GM10248 (cell line): ENCODE data around the gene EDEM2.
"Not testable (repeated sequence)": the region's sequence is repeated elsewhere in the genome, so short reads cannot be mapped to it uniquely, and the experiment has no call there.

ENCODE experiments used
- CTCF ChIA-PET: fragments of 300-600 bp; sonication (Branson Sonifier 250); formaldehyde crosslinking; extraction: SDS; loops from one replicate; lab custom pipeline; 2021; ENCODE audit warnings: antibody characterized with exemption; lab: Yijun Ruan, JAX
- POLR2A ChIA-PET: fragments of 350-650 bp; sonication (Branson Sonifier 250); formaldehyde crosslinking; extraction: SDS; loops from one replicate; lab custom pipeline; 2020; ENCODE audit warnings: antibody characterized with exemption; lab: Yijun Ruan, JAX
- DNase-seq: peaks from one replicate; pipeline ENCODE4 v3.0.0; 2012; ENCODE audit errors: extremely low spot score
- CTCF ChIP-seq: IDR thresholded peaks from 2 replicates; pipeline ENCODE4 v1.5.1; 2012; ENCODE audit warnings: mild to moderate bottlenecking, low read depth; ENCODE audit errors: extremely low read depth, missing control alignments, control extremely low read depth

Gene EDEM2

GRCh38 chr20:35174458-35175216 lies 27.5 kb upstream of the EDEM2 start:
- CTCF ChIA-PET: no interaction called here
- TF ChIP-seq CTCF: no peak
- POLR2A ChIA-PET: no interaction called here
- peak; percentile 10 for DNase-seq

- CTCF ChIA-PET: no interaction called here
- TF ChIP-seq CTCF: no peak
- DNase-seq: no peak
- POLR2A ChIA-PET: no interaction called here
These were observed 26.5 kb upstream of the EDEM2 start for GRCh38 chr20:35173576-35174192.

GRCh38 chr20:35172434-35172806 lies 25.3 kb upstream of the EDEM2 start:
- CTCF ChIA-PET: no interaction called here
- TF ChIP-seq CTCF: no peak
- DNase-seq: no peak
- POLR2A ChIA-PET: no interaction called here

GRCh38 chr20:35171753-35172433 lies 24.8 kb upstream of the EDEM2 start, which contains the start of gene PROCR:
Gene PROCR, plus strand, starts transcription at chr20:35172072. Its CDS starts 83 bp downstream, at chr20:35172155.
- POLR2A ChIA-PET: no interaction called here
- CTCF ChIA-PET: no interaction called here
- DNase-seq: peak; percentile 50
- TF ChIP-seq CTCF: no peak

- DNase-seq: no peak
- POLR2A ChIA-PET: no interaction called here
- no peak for TF ChIP-seq CTCF
- CTCF ChIA-PET: interaction anchor here (1.2 kb wide), 1 partner anchor 68 kb away, joined by 3 read pairs; no protein-coding TSS in a partner anchor
These were observed 24.3 kb upstream of the EDEM2 start for GRCh38 chr20:35171438-35171752.

GRCh38 chr20:35168701-35169409 lies 21.7 kb upstream of the EDEM2 start:
- POLR2A ChIA-PET: interaction anchor here (0.6 kb wide), 1 partner anchor 49 kb away, joined by 4 read pairs; no protein-coding TSS in a partner anchor
- DNase-seq: not testable (repeated sequence)
- CTCF ChIA-PET: interaction anchor here (1.3 to 1.6 kb wide), 2 partner anchors 11 to 26 kb away, joined by 3 read pairs; no protein-coding TSS in a partner anchor
